HEK293T (cell line): ENCODE data around the gene CD164L2.
"Not testable (repeated sequence)": the region's sequence is repeated elsewhere in the genome, so short reads cannot be mapped to it uniquely, and the experiment has no call there.

Source experiments
- CTCF ChIA-PET: fragments of 350-600 bp; formaldehyde crosslinking; extraction: SDS; loops from one replicate; lab custom pipeline; 2021; ENCODE audit warnings: antibody characterized with exemption, inconsistent platforms; lab: Yijun Ruan, JAX
- POLR2A ChIA-PET: fragments of 350-600 bp; formaldehyde crosslinking; extraction: SDS; loops from one replicate; lab custom pipeline; 2020; ENCODE audit warnings: antibody characterized with exemption, inconsistent platforms; lab: Yijun Ruan, JAX
- DNase-seq: peaks from one replicate; pipeline ENCODE4 v3.0.0; 2012; ENCODE audit warnings: mixed read lengths; ENCODE audit errors: extremely low spot score
- ARNT ChIP-seq: fragments of 450-650 bp; IDR thresholded peaks from 2 replicates; pipeline ENCODE4 v1.6.1; 2017; ENCODE audit warnings: mild to moderate bottlenecking
- BHLHE40 ChIP-seq: fragments of 450-650 bp; IDR thresholded peaks from 2 replicates; pipeline ENCODE4 v1.6.1; 2016; ENCODE audit warnings: mild to moderate bottlenecking, moderate library complexity, borderline replicate concordance
- CTBP1 ChIP-seq: fragments of 450-650 bp; IDR thresholded peaks from 2 replicates; pipeline ENCODE4 v1.6.1; 2016; ENCODE audit warnings: borderline replicate concordance
- ELF4 ChIP-seq: fragments of 450-650 bp; IDR thresholded peaks from 2 replicates; pipeline ENCODE4 v1.6.1; 2017; ENCODE audit warnings: antibody characterized with exemption
- FOXA1 ChIP-seq: fragments of 450-650 bp; IDR thresholded peaks from 2 replicates; pipeline ENCODE4 v1.6.1; 2016; ENCODE audit warnings: mild to moderate bottlenecking
- FOXK2 ChIP-seq: fragments of 450-650 bp; IDR thresholded peaks from 2 replicates; pipeline ENCODE4 v1.6.1; 2016; ENCODE audit warnings: mild to moderate bottlenecking
- FOXM1 ChIP-seq: fragments of 450-650 bp; IDR thresholded peaks from 2 replicates; pipeline ENCODE4 v1.6.1; 2017; ENCODE audit warnings: mild to moderate bottlenecking, borderline replicate concordance
- HDGF ChIP-seq: fragments of 450-650 bp; IDR thresholded peaks from 2 replicates; pipeline ENCODE4 v1.6.1; 2017; ENCODE audit warnings: antibody characterized with exemption, borderline replicate concordance
- L3MBTL2 ChIP-seq: fragments of 450-650 bp; conservative IDR thresholded peaks from 2 replicates; pipeline ENCODE4 v1.6.1; 2016; ENCODE audit warnings: mild to moderate bottlenecking
- LEF1 ChIP-seq: fragments of 450-650 bp; IDR thresholded peaks from 2 replicates; pipeline ENCODE4 v1.6.1; 2017; ENCODE audit warnings: mild to moderate bottlenecking, borderline replicate concordance
- NFRKB ChIP-seq: fragments of 450-650 bp; IDR thresholded peaks from 2 replicates; pipeline ENCODE4 v1.6.1; 2016; ENCODE audit warnings: mild to moderate bottlenecking, moderate library complexity
- SP1 ChIP-seq: fragments of 450-650 bp; IDR thresholded peaks from 2 replicates; pipeline ENCODE4 v1.6.1; 2017
- SUZ12 ChIP-seq: fragments of 450-650 bp; IDR thresholded peaks from 2 replicates; pipeline ENCODE4 v1.6.1; 2016; ENCODE audit warnings: mild to moderate bottlenecking
- TARDBP ChIP-seq: fragments of 450-650 bp; IDR thresholded peaks from 2 replicates; pipeline ENCODE4 v1.6.1; 2016
- ZNF384 ChIP-seq: fragments of 450-650 bp; IDR thresholded peaks from 2 replicates; pipeline ENCODE4 v1.6.1; 2016
- TF ChIP-seq, protein P1 (sequence below): fragments of 450-650 bp; IDR thresholded peaks from 2 replicates; pipeline ENCODE4 v1.6.1; 2016

Gene CD164L2

DNA sequence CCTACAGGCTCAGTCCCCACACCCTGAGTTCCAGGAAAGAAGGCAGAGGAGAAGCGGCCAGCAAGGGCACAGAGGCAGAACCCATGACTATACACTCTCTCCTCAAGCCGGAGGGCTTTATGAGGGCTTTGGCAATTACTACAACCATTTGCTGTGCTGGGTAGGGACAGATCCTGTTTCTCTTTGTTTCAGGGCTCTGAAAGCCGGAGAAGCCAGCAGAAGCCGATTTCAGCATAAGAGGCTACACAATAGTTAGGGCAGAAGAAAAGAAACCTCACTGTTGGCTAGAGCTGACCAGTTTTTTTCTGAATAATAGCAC lies 23.2 kb upstream of the CD164L2 start:
- ChIA-PET CTCF (interaction anchor here (0.9 kb wide), 1 partner anchor 46 kb away, joined by 5 read pairs; no protein-coding TSS in a partner anchor), POLR2A (no interaction called here)
- TF ChIP-seq, protein P1, sequence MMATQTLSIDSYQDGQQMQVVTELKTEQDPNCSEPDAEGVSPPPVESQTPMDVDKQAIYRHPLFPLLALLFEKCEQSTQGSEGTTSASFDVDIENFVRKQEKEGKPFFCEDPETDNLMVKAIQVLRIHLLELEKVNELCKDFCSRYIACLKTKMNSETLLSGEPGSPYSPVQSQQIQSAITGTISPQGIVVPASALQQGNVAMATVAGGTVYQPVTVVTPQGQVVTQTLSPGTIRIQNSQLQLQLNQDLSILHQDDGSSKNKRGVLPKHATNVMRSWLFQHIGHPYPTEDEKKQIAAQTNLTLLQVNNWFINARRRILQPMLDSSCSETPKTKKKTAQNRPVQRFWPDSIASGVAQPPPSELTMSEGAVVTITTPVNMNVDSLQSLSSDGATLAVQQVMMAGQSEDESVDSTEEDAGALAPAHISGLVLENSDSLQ: no peak
- no peak for TF ChIP-seq HDGF
- no peak for TF ChIP-seq LEF1
- no peak for TF ChIP-seq BHLHE40
- TF ChIP-seq NFRKB: no peak
- TF ChIP-seq FOXA1: no peak
- TF ChIP-seq ZNF384: no peak
- no peak for TF ChIP-seq SP1
- no peak for TF ChIP-seq ARNT
- no peak for TF ChIP-seq TARDBP
- no peak for TF ChIP-seq SUZ12
- TF ChIP-seq FOXK2: no peak
- TF ChIP-seq FOXM1: no peak
- no peak for TF ChIP-seq CTBP1
- no peak for TF ChIP-seq L3MBTL2
- TF ChIP-seq ELF4: no peak
- DNase-seq: no peak

DNA sequence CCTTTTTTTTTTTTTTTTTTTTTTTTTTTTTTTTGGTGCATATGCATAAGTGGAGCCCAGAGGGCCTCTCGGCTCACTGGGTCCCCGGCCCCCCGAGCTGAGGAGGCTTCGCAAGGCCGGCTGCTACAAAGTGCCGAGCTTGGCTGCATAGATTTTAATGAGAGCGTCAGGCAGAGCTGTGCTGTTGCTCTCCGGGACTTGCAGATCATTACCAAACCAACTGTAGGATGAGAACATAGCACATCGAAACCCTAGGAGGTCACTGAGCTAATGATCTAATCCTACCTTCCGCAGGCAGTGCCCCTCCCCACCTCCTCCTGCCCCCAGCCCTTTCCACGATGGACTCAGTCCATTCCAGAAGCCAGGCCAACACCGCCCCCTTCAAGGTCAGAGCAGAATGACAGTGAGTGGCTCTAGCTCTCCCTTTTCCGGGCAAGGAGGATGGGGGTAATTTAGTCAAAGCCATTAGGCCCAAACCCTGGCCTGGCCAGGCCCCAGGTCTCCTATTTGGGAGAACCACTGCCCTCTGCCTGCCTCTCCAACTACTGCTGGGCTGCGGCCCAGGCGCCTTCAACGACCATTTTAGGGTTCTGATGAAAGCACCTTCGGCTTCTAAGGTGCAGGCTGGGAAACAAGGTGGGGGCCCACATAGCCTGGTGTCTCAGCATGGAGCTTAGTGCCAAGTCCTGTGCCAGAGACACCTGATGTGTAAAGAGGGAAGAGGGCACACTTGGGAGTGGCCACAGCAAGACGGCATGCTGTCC lies 22.6 kb upstream of the CD164L2 start:
- POLR2A ChIA-PET, DNase-seq: not testable (repeated sequence)
- CTCF ChIA-PET: interaction anchor here (0.9 to 1.5 kb wide), 4 partner anchors 22 to 199 kb away, joined by 3 to 5 read pairs (median 4); no protein-coding TSS in a partner anchor

DNA sequence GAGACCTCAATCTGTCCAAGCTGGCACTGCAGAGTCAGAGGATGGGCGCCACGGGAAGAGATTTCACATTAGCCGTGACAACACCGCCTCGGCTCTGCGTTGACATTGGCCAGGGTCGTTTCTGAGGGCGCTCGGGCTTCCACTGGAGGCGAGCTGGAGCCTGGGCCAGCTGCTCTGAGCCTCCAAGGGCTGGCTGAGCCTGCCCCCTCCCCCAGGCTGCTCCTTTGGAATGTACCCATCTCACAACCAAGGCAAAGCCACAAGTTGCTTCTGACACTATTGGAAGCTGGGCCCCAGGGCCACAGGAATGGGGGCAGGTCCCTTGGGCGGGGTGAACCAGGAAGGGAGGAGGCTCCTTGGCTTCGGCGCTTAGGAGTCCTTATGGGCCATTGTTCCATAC lies 21.9 kb upstream of the CD164L2 start:
- no peak for DNase-seq
- TF ChIP-seq FOXM1 (no peak), NFRKB (no peak), BHLHE40 (no peak), FOXA1 (no peak), ARNT (no peak)
- ChIA-PET POLR2A (no interaction called here), CTCF (interaction anchor here (1.0 to 1.5 kb wide), 3 partner anchors 23 to 200 kb away, joined by 3 to 4 read pairs (median 3); no protein-coding TSS in a partner anchor)

DNA sequence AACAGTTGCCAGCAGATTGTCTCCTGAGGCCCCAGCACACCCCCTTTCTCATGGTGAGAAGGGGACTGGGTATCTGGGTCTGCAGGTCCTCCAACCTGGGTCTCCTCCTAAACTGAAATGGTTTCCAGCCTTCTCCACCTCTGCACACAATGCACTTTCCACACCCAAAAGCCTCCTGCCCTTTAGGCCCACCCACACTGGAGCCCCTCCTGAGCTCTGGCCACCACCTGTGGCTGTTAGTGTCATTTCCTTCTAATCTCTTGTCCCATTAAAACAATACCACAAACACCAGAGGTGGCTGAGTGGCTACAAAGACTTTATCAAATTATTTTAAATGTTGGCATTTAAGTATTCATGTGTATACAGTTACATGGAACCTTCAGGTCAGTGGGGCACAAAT lies 20.8 kb upstream of the CD164L2 start:
- POLR2A ChIA-PET: no interaction called here
- CTCF ChIA-PET: no interaction called here
- TF ChIP-seq, protein P1: no peak
- TF ChIP-seq BHLHE40 (no peak), L3MBTL2 (no peak), HDGF (no peak), FOXK2 (no peak), ARNT (no peak), CTBP1 (no peak), TARDBP (no peak), SUZ12 (no peak), SP1 (no peak), FOXM1 (no peak)
- no peak for DNase-seq

DNA sequence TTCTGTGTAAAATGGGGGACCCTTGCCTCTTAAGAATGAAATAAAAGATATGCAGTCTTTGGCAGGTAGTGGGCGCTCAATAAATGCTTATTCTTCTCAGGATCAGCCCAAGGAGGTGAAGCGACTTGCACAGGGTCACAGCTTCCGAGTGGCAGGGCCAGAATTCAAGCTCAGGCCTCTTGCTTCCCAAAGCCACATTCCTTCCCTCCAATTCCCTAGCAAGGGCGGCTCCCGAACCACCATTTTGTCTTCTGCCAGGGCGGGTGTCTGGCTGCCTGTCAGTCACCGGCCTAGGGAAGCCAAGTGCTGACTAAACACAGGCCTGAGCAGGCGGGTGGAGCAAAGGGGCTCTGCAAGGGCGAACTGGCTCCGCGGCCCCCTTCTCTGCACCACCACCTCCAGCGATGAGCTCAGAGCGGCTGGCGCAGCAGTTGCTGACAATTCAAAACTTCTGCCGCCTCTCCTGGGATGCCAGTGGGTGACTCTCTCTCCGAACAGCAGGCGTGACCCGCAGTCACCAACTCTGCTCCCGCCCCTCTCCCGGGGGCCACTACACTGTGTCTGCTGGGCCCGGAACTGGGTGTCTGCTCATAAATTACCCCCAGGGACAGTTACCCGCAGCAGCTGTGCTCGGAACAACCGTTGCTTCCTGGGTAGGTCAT lies 20.1 kb upstream of the CD164L2 start:
- ChIA-PET CTCF (interaction anchor here (1.4 kb wide), 1 partner anchor 36 kb away, joined by 3 read pairs; the partner anchor contains the start of gene MAP3K6), POLR2A (no interaction called here)
- no peak for TF ChIP-seq FOXM1
- TF ChIP-seq, protein P1: peak; percentile 55
- DNase-seq: no peak

GRCh38 chr1:27402349-27402754 lies 19.2 kb upstream of the CD164L2 start:
- ChIA-PET CTCF (interaction anchor here (1.4 kb wide), 1 partner anchor 36 kb away, joined by 3 read pairs; the partner anchor contains the start of gene MAP3K6), POLR2A (no interaction called here)
- TF ChIP-seq, protein P1: no peak
- no peak for TF ChIP-seq FOXM1
- no peak for TF ChIP-seq NFRKB
- no peak for TF ChIP-seq FOXA1
- TF ChIP-seq CTBP1: no peak
- no peak for DNase-seq
